GM21529 (cell line): ENCODE measurements around the gene CFAP92.
"Not testable (repeated sequence)": the region's sequence is repeated elsewhere in the genome, so short reads cannot be mapped to it uniquely, and the experiment has no call there.

Experiments used
- ATAC-seq: cut with Tn5 transposase; IDR thresholded peaks from one replicate; pipeline ENCODE4 v1.9.1; 2021; ENCODE audit not compliant: unreplicated experiment

CFAP92 gene

DNA sequence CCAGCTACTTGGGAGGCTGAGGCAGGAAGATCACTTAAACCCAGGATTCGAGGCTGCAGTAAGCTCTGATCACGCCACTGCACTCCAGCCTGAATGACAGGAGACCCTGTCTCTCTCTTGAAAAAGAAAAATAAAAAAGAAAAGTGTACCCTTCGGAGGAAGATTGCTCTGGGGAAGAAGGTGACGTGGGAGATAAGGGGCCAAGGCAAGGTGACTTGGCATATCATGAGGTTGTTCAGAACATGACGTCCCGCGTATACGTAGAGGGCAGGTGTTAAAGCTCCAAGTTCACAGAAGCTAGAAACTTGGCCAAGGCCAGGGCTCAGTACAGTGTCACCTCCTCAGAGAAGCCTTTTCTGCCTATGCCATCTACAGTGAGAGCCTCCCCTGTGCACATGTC is 121.1 kb downstream of the CFAP92 start:
- no peak for ATAC-seq

DNA sequence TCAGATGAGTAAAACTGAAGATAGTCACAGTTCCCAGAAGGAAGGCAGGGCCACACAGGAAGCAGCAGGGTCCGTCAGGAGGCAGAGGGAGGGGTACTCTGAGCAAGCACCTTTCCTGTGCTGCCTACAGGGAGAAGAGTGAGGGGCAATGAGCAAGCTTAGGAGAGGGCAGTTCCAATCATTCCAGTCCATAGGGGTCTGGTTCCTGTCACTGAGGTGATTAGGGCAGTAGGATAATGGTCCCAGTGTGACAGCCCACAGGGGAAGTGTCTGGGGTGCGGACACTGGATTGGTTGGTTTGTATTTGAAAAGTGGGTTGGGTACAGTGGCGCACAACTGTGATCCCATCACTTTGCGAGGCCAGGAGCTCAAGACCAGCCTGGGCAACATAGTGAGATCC is 121.6 kb downstream of the CFAP92 start:
- no peak for ATAC-seq

DNA sequence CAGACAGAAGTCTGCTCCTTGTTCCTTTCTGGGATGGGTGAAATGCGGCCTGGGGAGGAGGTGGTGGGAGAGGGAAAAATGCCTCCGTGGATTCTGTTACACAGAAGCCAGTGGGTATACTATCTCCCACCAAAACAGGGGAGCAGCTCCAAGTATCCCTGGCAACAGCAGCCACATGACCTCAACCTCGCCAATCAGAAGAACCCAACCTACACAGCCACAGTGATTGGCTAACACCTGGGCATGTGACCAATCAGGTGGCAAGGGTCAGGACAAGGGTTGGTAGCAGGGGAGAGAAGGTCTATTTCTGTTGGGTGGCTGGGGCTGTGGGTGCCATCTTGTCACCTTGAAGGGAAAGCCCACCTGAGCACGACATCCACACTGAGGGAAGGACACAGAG is 123.5 kb downstream of the CFAP92 start:
- no peak for ATAC-seq

GRCh38 chr3:128867200-128868125 is 126.4 kb downstream of the CFAP92 start:
- no peak for ATAC-seq

GRCh38 chr3:128864849-128865804 is 128.7 kb downstream of the CFAP92 start:
- ATAC-seq: not testable (repeated sequence)

DNA sequence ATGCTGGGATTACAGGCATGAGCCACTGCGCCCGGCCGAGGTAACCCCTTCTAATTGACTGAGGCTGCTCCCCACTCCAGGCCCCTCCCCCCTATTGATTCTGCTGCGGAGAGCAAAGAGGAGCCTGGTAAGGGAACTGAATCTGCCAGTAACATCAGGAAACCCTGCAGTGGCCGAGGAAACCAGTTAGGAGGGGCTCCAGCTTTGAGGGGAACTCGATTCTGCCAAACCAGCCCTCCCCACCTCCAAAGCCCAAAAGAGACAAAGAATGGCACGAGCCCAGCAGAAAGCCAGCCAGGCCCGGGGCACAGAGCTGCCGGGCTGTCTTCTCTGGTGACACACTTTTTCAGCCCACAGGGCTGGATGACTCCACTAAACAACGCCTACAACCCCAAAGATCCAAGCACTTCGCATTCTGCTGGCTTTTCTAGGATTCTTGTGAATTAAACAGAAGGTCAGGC is 129.5 kb downstream of the CFAP92 start:
- no peak for ATAC-seq

DNA sequence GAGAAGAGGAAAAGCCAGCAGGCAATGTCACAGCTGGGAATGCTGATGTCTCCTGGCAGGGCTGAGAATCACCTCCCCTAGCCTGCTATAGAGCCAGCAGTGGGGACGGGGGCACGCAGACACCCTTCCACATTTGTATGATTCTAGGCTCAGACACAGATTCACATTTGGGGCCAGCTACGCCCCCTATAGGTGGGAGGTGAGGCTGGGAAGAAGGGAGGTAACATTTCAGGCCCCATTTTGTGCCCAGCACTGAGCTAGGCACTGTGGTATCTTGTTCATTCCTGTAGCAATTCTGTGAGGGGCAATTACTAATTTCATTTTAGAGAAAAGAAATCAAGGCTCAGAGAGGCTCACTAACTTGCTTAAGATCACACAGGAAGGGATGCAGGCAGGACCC is 130.3 kb downstream of the CFAP92 start:
- no peak for ATAC-seq

GRCh38 chr3:128861491-128861890 is 132.4 kb downstream of the CFAP92 start:
- ATAC-seq: no peak
